ENCODE measurements around the gene ALPK1. TPM values are rescaled to one million over a fixed set of nuclear protein-coding genes. Genes with fewer than 3 reads are reported as not detected.

ALPK1 gene
- total RNA-seq, 1 donor from 2014 or later = 13.7 TPM

DNA sequence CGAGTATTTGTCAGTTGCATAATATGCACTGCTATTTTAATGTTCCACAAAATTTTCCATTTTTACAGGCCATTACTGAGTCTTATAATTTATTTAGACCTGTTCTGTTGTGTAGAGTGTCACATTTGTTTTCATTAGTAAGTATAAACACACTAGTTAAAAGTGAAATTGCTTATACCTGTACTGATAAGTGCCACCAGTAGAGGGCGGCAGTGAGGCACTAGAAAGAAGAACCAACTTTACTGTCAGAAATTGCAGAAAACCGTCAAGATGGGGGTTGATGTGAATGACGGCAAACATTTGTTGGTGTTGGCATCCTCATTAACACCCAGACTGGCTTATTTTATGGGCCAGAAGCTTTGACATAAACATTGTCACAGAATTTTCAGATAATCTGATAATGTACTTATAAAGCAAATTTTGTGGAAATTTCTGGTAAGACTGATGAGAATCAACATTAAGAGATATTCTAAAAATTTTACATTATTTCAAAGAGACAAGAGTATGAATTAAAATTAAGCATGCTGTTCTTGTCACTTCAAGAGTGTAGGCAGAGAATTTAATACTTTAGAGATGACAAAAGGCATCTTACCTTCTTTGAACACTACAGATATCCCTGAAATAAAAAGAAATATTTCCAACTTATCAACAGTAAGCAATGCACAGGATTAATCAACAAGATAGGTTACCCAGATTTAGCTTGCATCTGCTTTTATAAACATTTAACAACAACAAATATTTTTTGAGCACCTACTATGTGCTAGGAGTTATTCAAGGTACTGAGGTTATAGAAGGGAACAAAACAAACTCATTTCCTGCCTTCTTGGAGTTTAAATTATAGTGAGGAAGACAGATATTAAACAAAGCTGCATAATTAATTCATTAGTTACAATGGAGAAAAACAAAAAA, 24.9 kb downstream of the ALPK1 start:
- FAIRE-seq (no peak), DNase-seq (ENCODE audit: low read depth) (peak; percentile 46)
- TF ChIP-seq, protein P1, sequence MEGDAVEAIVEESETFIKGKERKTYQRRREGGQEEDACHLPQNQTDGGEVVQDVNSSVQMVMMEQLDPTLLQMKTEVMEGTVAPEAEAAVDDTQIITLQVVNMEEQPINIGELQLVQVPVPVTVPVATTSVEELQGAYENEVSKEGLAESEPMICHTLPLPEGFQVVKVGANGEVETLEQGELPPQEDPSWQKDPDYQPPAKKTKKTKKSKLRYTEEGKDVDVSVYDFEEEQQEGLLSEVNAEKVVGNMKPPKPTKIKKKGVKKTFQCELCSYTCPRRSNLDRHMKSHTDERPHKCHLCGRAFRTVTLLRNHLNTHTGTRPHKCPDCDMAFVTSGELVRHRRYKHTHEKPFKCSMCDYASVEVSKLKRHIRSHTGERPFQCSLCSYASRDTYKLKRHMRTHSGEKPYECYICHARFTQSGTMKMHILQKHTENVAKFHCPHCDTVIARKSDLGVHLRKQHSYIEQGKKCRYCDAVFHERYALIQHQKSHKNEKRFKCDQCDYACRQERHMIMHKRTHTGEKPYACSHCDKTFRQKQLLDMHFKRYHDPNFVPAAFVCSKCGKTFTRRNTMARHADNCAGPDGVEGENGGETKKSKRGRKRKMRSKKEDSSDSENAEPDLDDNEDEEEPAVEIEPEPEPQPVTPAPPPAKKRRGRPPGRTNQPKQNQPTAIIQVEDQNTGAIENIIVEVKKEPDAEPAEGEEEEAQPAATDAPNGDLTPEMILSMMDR (IDR thresholded peaks at IDR 0.05; ENCODE audit: insufficient read depth, low read length, severe bottlenecking) = peak; percentile 72
- Histone ChIP-seq H3K36me3 (ENCODE audit: control insufficient read depth, insufficient read depth, low read length) (peaks cover 2% of the 10 kb centered on the region), H3K4me3 (ENCODE audit: low read depth, low read length) (no peak overlapping the region), H3K27me3 (ENCODE audit: control insufficient read depth, insufficient read depth, low read length) (no peaks in the 10 kb centered on the region)

DNA sequence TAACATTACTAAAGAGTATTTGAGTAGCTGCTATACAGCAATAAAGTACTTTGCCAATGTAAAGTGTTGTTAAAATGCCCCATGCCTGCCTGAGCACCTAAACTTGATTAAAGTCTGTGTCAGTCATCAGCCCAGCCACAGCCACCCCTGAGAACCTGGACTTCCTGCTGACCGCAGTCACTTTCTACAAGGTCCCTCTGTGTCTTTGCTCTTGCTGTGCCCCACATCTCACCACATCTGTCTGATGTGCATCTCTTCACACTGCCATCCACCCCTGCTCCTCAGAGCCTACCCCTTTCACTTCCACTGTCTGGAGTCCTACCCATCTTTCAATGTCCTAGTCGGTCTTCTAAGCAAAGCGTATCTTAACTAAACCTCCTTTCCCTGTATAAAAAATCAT, 25.7 kb downstream of the ALPK1 start:
- Histone ChIP-seq H3K4me3 (ENCODE audit: low read depth, low read length) (no peak overlapping the region), H3K36me3 (ENCODE audit: control insufficient read depth, insufficient read depth, low read length) (peaks cover 2% of the 10 kb centered on the region), H3K27me3 (ENCODE audit: control insufficient read depth, insufficient read depth, low read length) (no peaks in the 10 kb centered on the region)
- FAIRE-seq = no peak
- TF ChIP-seq, protein P1 (IDR thresholded peaks at IDR 0.05; ENCODE audit: insufficient read depth, low read length, severe bottlenecking) = no peak
- DNase-seq (ENCODE audit: low read depth) = no peak

DNA sequence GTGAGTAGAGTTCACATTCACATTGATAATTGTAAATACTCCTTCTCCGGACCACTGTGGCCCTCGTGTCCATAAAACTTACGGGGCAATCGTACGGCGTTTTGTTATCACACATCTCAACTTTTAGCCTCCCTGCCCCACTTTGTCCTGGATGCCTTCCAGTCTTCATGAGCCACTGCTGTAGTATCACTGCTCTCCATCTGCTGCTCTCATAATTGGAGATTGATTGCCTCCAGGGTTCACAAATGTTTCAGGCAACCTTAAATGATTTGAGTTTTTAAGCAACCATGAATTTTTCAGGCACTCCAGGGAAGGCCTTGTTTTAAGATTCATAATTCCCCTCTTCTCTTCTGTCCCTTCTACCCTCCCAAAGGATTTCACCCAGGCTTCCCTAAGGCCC, 28.4 kb downstream of the ALPK1 start:
- Histone ChIP-seq H3K27me3 (ENCODE audit: control insufficient read depth, insufficient read depth, low read length) (no peaks in the 10 kb centered on the region), H3K4me3 (ENCODE audit: low read depth, low read length) (no peak overlapping the region), H3K36me3 (ENCODE audit: control insufficient read depth, insufficient read depth, low read length) (peaks cover 5% of the 10 kb centered on the region)
- no peak for FAIRE-seq
- TF ChIP-seq, protein P1 (IDR thresholded peaks at IDR 0.05; ENCODE audit: insufficient read depth, low read length, severe bottlenecking) = no peak
- no peak for DNase-seq (ENCODE audit: low read depth)

DNA sequence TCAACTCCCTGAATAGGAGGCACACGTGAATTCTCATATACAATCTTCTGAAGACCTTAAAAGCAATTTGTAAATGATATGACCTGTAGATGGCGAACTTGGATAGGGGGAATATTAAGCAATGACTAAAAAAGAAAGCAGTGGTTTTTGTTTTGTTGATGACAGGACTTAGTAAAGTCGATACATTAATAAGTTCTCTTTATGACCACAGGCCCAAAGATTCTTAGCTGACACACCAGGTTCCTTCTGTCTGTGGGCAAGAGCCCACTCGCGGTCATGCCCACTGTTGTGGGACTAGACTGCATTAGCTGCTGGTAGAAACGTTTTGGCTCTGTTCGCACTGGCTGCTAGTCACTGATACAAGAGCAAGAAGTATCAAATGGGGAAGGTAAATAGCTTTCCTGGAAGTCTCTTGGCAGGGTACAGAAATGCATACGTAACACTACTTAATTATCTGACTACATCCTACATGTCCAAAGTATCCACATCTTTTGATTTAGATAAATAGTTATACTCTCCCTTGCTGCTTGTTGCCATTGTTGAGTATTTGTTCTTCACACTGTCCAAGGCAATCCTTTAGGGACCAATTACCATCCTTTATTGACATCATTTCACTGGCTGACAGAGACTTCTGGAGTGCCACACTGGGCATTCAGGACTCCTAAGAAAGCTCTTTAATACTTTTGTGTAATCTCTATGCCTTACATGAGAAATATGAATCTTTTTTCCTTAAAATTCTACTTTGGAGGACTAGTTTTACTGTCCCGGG, 31.0 kb downstream of the ALPK1 start:
- FAIRE-seq (no peak), DNase-seq (ENCODE audit: low read depth) (peak; percentile 63)

DNA sequence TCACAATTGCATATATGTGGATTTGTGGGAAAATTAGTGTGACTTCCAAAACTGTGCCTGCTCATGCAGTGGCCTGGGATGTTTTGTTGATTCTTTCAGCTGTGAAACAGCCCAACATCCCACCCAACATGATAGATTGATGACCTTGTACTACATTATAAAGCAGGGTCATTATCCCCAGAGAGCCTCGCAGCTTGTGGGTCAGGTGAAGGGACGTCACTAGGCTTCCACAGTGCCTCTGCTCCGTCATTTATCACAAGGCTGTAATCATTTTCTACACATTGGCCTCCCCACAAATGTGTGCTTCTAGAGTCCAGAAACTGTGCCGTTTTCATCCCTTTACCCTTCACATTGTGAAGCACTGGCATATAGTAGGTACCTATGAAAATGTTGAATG, 31.6 kb downstream of the ALPK1 start:
- FAIRE-seq (no peak), DNase-seq (ENCODE audit: low read depth) (no peak)
- Histone ChIP-seq H3K36me3 (ENCODE audit: control insufficient read depth, insufficient read depth, low read length) (peaks cover 5% of the 10 kb centered on the region), H3K27me3 (ENCODE audit: control insufficient read depth, insufficient read depth, low read length) (no peaks in the 10 kb centered on the region), H3K4me3 (ENCODE audit: low read depth, low read length) (no peak overlapping the region)
- TF ChIP-seq, protein P1 (IDR thresholded peaks at IDR 0.05; ENCODE audit: insufficient read depth, low read length, severe bottlenecking) = no peak

More for the DNA sequence above, 31.0 kb downstream of the ALPK1 start:
- H3K4me3 ChIP-seq (ENCODE audit: low read depth, low read length) = no peak overlapping the region
- H3K36me3 ChIP-seq (ENCODE audit: control insufficient read depth, insufficient read depth, low read length) = peaks cover 5% of the 10 kb centered on the region
- H3K27me3 ChIP-seq (ENCODE audit: control insufficient read depth, insufficient read depth, low read length) = no peaks in the 10 kb centered on the region
- TF ChIP-seq, protein P1 (IDR thresholded peaks at IDR 0.05; ENCODE audit: insufficient read depth, low read length, severe bottlenecking) = peak; percentile 28
